Fibroblast of lung (primary cell): ENCODE results near the gene GRM8.

Source experiments
- EZH2 ChIP-seq: IDR thresholded peaks from 2 replicates; pipeline ENCODE4 v1.5.1; 2012; ENCODE audit warnings: low read length, control low read depth, mild to moderate bottlenecking; ENCODE audit errors: missing control alignments
- TF ChIP-seq, protein P1 (sequence below), 2 donors: IDR thresholded peaks in 1 of 2; conservative IDR thresholded peaks in 1 of 2; 1 replicate in 1 of 2; 2 replicates in 1 of 2; pipeline ENCODE4 v1.5.1; 2011 to 2012; ENCODE audit warnings: low read length in 2 of 2, control low read depth in 1 of 2, inconsistent platforms in 1 of 2, low read depth in 1 of 2, mild to moderate bottlenecking in 1 of 2

DNA sequence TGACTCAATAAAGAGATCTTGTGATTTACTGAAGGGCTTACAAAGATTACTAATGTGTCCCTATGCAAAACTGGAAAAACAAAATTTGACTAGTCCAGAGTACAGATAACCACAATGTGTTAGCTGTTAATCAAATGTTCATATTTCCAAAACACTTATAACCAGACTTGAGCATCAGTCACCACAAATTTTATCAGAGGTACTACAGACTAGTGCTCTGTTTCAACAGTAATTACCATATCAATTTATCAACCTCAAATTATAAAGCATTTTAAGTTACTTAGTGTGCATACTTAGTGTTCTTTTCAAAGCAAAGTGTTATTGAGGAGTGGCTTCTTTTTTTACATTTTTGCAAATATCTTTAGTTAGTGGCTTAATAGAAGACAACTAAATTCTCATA is 765.9 kb downstream of the GRM8 start:
- no peak for TF ChIP-seq EZH2
- TF ChIP-seq, protein P1, sequence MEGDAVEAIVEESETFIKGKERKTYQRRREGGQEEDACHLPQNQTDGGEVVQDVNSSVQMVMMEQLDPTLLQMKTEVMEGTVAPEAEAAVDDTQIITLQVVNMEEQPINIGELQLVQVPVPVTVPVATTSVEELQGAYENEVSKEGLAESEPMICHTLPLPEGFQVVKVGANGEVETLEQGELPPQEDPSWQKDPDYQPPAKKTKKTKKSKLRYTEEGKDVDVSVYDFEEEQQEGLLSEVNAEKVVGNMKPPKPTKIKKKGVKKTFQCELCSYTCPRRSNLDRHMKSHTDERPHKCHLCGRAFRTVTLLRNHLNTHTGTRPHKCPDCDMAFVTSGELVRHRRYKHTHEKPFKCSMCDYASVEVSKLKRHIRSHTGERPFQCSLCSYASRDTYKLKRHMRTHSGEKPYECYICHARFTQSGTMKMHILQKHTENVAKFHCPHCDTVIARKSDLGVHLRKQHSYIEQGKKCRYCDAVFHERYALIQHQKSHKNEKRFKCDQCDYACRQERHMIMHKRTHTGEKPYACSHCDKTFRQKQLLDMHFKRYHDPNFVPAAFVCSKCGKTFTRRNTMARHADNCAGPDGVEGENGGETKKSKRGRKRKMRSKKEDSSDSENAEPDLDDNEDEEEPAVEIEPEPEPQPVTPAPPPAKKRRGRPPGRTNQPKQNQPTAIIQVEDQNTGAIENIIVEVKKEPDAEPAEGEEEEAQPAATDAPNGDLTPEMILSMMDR (conservative IDR thresholded peaks at IDR 0.05 in 1 of 2, IDR thresholded peaks at IDR 0.05 in 1 of 2; ENCODE audit: low read depth in 1 of 2, low read length in 2 of 2), result no peak
